ENCODE measurements around the gene KRTAP4-16. TPM values are rescaled to one million over a fixed set of nuclear protein-coding genes. Genes with fewer than 3 reads are reported as not detected.

KRTAP4-16 gene
- total and polyA plus RNA-seq, 2 donors (not counting 1 experiment from before 2014, with no cell fraction given) = not detected

- ATAC-seq (ENCODE audit: low read depth) (no peak), DNase-seq (no peak)
- H3K27me3 ChIP-seq (replicated peaks in 1 of 4; ENCODE audit: control extremely low read depth in 1 of 4, control insufficient read depth in 3 of 4, insufficient read depth in 4 of 4, low read length in 3 of 4) = peaks cover 0 to 5% (median 0%) of the 10 kb centered on the region in 4 experiments
- no peak overlapping the region for H3K27ac Mint-ChIP-seq
- H3K4me3 ChIP-seq (ENCODE audit: control extremely low read depth in 1 of 5, extremely low read depth in 1 of 5, insufficient read depth in 1 of 5, low read depth in 2 of 5, low read length in 4 of 5) = no peak overlapping the region
- WGBS (ENCODE audit: insufficient coverage) = 88% methylated on average over 2 of the region's 6 CpGs
- no peak overlapping the region for H3K27ac ChIP-seq (ENCODE audit: low read length in 2 of 2)
- ChIA-PET POLR2A (no interaction called here), CTCF (no interaction called here)
- H3K27me3 Mint-ChIP-seq = peaks cover 33% of the 10 kb centered on the region
- no peaks in the 10 kb centered on the region for H3K9me3 Mint-ChIP-seq (ENCODE audit: insufficient read depth)
- intact Hi-C loops (cut with micrococcal nuclease) = no loop called here
- no peak overlapping the region for H3K4me3 Mint-ChIP-seq
- TF ChIP-seq CTCF (IDR thresholded peaks at IDR 0.05) = no peak
- TF ChIP-seq EZH2 (IDR thresholded peaks at IDR 0.05; ENCODE audit: borderline replicate concordance, insufficient read depth, low read depth, low read length, poor library complexity, severe bottlenecking) = no peak
- peaks cover 8% of the 10 kb centered on the region for H3K4me1 Mint-ChIP-seq
- no peak overlapping the region for H3K4me2 ChIP-seq (replicated peaks; ENCODE audit: low read depth, low read length, poor library complexity, severe bottlenecking)
- peaks cover 0 to 14% (median 0%) of the 10 kb centered on the region in 3 donors for H3K9me3 ChIP-seq (ENCODE audit: control extremely low read depth in 1 of 3, control insufficient read depth in 2 of 3, insufficient read depth in 1 of 3, low read length in 2 of 3)
- no peaks in the 10 kb centered on the region for H4K20me1 ChIP-seq (ENCODE audit: control insufficient read depth, insufficient read depth, low read length, poor library complexity, severe bottlenecking)
- no peak overlapping the region for H2AFZ ChIP-seq (ENCODE audit: insufficient read depth, low read depth, low read length, poor library complexity, severe bottlenecking)
- no peaks in the 10 kb centered on the region for H3K79me2 ChIP-seq (ENCODE audit: control insufficient read depth, insufficient read depth, low read length)
- H3K9ac ChIP-seq (ENCODE audit: low read length) = no peak overlapping the region
- H3K4me1 ChIP-seq (ENCODE audit: control insufficient read depth in 2 of 2, insufficient read depth in 2 of 2, low read length in 2 of 2) = peaks cover 4 to 7% of the 10 kb centered on the region in 2 donors
- H3K36me3 ChIP-seq (replicated peaks in 1 of 2; ENCODE audit: control extremely low read depth in 1 of 2, control insufficient read depth in 1 of 2, extremely low read depth in 1 of 2, insufficient read depth in 2 of 2, low read length in 1 of 2) = no peaks in the 10 kb centered on the region
Measured at GRCh38 chr17:41098481-41098880, 3.5 kb downstream of the KRTAP4-16 start.

- no peak within 1 kb of the TSS for H3K4me2 ChIP-seq (replicated peaks; ENCODE audit: low read depth, low read length, poor library complexity, severe bottlenecking)
- 100% methylated on average over 1 of the region's 4 CpGs for WGBS (ENCODE audit: insufficient coverage)
Measured at GRCh38 chr17:41098042-41098441, 4.0 kb downstream of the KRTAP4-16 start, which contains the start of gene KRTAP4-8. KRTAP4-8 (minus strand) TSS chr17:41098142; CDS start chr17:41098084, 58 bp downstream.

More at GRCh38 chr17:41098042-41098441, 4.0 kb downstream of the KRTAP4-16 start, which contains the start of gene KRTAP4-8:
- H3K4me3 ChIP-seq (ENCODE audit: control extremely low read depth in 1 of 5, extremely low read depth in 1 of 5, insufficient read depth in 1 of 5, low read depth in 2 of 5, low read length in 4 of 5) = no peak within 1 kb of the TSS
- H4K20me1 ChIP-seq (ENCODE audit: control insufficient read depth, insufficient read depth, low read length, poor library complexity, severe bottlenecking) = no peaks in the 10 kb centered on the region
- no peak within 1 kb of the TSS for H2AFZ ChIP-seq (ENCODE audit: insufficient read depth, low read depth, low read length, poor library complexity, severe bottlenecking)
- H3K27ac Mint-ChIP-seq = no peak within 1 kb of the TSS
- peaks cover 8% of the 10 kb centered on the region for H3K4me1 Mint-ChIP-seq
- TF ChIP-seq EZH2 (IDR thresholded peaks at IDR 0.05; ENCODE audit: borderline replicate concordance, insufficient read depth, low read depth, low read length, poor library complexity, severe bottlenecking) (no peak), CTCF (IDR thresholded peaks at IDR 0.05) (no peak)
- DNase-seq (no peak), ATAC-seq (ENCODE audit: low read depth) (no peak)
- peaks cover 31% of the 10 kb centered on the region for H3K27me3 Mint-ChIP-seq
- H3K4me3 Mint-ChIP-seq = no peak within 1 kb of the TSS
- peaks cover 0 to 5% (median 0%) of the 10 kb centered on the region in 4 experiments for H3K27me3 ChIP-seq (replicated peaks in 1 of 4; ENCODE audit: control extremely low read depth in 1 of 4, control insufficient read depth in 3 of 4, insufficient read depth in 4 of 4, low read length in 3 of 4)
- peaks cover 1% of the 10 kb centered on the region for H3K9me3 Mint-ChIP-seq (ENCODE audit: insufficient read depth)
- H3K9ac ChIP-seq (ENCODE audit: low read length) = no peak within 1 kb of the TSS
- POLR2A ChIA-PET = no interaction called here
- no peaks in the 10 kb centered on the region for H3K79me2 ChIP-seq (ENCODE audit: control insufficient read depth, insufficient read depth, low read length)
- CTCF ChIA-PET = no interaction called here
- intact Hi-C loops (cut with micrococcal nuclease) = no loop called here
- peaks cover 4 to 7% of the 10 kb centered on the region in 2 donors for H3K4me1 ChIP-seq (ENCODE audit: control insufficient read depth in 2 of 2, insufficient read depth in 2 of 2, low read length in 2 of 2)
- peaks cover 0 to 15% (median 0%) of the 10 kb centered on the region in 3 donors for H3K9me3 ChIP-seq (ENCODE audit: control extremely low read depth in 1 of 3, control insufficient read depth in 2 of 3, insufficient read depth in 1 of 3, low read length in 2 of 3)
- H3K27ac ChIP-seq (ENCODE audit: low read length in 2 of 2) = no peak within 1 kb of the TSS
- H3K36me3 ChIP-seq (replicated peaks in 1 of 2; ENCODE audit: control extremely low read depth in 1 of 2, control insufficient read depth in 1 of 2, extremely low read depth in 1 of 2, insufficient read depth in 2 of 2, low read length in 1 of 2) = no peaks in the 10 kb centered on the region

Measured in B cell (primary cell).